GM19240 (cell line): Measurements from ENCODE around the gene WDR45B.

ENCODE experiments used
- DNase-seq: peaks from one replicate; pipeline ENCODE4 v3.0.0; 2011; ENCODE audit warnings: low spot score; ENCODE audit not compliant: insufficient read length

Gene WDR45B

DNA sequence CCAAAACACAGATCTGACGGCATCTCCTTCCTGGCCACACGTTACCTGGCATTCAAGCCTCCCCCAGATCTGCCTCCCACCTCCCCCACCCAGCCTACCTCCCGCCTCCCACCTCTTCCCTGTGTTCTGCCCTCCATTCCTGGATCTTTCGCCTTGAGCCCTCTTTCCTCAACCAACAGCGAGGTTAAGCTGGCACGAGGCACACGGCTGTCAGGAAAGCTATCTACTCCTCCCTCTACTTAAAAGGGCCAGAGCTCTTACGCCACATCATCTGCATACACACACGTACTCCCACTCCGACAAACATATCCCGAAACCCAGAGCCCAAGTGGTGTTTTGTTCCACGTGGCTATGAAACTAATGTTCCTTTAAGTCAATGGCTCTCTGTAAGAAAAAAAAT lies 18.0 kb downstream of the WDR45B start:
- DNase-seq, result no peak

- no peak for DNase-seq
Measured at GRCh38 chr17:82629748-82630147, 18.5 kb downstream of the WDR45B start.

DNA sequence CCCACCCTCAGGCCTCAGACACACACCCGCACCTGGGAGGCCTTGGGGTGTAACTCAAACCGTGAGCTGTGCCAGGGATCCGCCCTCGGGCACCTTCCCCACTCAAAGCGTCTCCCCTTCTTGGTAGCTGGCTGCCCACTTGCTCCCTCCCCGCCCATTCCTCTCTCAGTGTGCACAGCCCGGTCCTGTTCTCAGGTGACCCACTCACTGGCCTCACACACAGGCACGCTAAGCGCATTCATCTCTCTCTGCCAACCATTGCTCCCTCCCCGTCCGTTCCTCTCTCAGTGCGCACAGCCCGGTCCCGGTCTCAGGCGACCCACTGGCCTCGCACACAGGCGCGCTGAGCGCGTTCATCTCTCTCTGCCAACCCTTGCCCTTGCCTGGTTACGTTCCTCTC lies 20.8 kb downstream of the WDR45B start:
- no peak for DNase-seq

GRCh38 chr17:82623707-82624106 lies 24.5 kb downstream of the WDR45B start:
- DNase-seq, result no peak

- DNase-seq, result no peak
Measured at GRCh38 chr17:82619641-82620040, 28.6 kb downstream of the WDR45B start.

DNA sequence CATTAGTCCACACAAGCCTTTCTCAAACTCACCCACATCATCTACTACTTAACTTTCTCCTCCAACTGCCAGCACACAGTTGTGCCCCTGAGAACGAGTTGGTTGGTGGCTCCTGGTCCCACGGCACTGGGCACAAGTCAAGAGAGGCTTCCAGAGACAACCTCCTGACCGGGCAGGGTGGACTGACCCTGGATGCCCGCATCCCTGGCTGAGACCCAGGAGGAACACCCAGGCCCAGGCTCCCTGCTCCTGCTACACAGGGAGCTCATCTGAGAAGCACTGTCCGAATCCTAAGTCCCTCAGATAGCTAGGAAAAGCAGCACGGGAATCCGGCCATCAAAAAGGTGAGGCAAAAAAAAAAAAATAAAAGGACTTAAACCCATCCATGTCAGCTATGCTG lies 29.0 kb downstream of the WDR45B start:
- no peak for DNase-seq

- DNase-seq, result no peak
Measured at GRCh38 chr17:82616021-82616711, 32.1 kb downstream of the WDR45B start.

- no peak for DNase-seq
Measured at GRCh38 chr17:82615084-82616020, 32.9 kb downstream of the WDR45B start.

DNA sequence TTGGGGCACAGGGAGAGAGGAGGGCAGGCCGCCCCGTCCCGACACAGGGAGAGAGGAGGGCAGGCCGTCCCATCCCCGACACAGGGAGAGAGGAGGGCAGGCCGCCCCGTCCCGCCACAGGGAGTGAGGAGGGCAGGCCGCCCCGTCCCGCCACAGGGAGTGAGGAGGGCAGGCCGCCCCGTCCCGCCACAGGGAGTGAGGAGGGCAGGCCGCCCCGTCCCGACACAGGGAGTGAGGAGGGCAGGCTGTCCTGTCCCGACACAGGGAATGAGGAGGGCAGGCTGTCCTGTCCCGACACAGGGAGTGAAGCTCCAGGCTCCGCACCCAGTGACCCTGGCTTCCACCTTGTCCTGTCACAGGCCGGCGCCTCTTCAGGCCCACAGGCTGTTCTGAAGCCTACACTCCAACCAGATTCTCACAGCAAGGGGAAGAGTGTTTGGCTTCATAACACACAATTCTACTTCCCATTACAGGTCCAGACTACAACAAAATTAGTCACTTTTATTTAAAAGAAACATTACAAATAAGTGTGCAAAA lies 34.1 kb downstream of the WDR45B start:
- DNase-seq, result no peak

GRCh38 chr17:82613283-82614094 lies 34.8 kb downstream of the WDR45B start:
- no peak for DNase-seq

GRCh38 chr17:82611140-82612058 lies 36.8 kb downstream of the WDR45B start:
- DNase-seq, result no peak

DNA sequence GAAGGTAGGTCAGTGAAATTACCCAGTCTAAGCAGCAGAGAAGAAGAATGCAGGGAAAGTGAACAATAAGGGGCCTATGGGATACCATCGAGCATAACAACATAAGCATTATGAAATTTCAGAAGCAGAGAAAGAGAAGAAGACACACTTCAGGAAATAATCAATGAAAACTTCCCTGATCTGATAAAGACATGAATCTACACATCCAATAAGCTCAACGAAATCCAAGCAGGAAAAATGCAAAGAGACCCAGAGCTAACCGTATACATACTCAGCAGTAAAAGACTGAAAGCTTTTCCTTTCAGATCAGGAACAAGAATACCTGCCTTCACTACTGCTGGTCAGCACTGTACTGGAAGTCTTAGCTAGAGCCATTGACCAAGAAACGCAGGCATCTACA lies 38.6 kb downstream of the WDR45B start:
- DNase-seq, result no peak

DNA sequence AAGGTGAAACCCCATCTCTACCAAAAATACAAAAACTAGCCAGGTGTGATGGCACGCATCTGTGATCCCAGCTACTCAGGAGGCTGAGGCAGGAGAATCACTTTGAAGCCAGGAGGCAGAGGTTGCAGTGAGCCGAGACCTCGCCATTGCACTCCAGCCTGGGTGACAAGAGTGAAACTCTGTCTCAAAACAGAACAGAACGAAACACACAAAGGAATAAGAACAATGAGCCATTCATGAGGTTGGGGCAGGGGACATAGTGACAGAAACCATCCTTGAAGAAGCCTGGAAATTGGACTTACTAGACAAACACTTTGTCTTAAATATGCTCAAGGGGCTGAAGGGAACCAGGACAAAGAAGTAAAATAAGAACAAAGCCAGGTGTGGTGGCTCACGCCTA lies 39.4 kb downstream of the WDR45B start:
- no peak for DNase-seq

GRCh38 chr17:82605939-82606600 lies 42.2 kb downstream of the WDR45B start:
- no peak for DNase-seq

DNA sequence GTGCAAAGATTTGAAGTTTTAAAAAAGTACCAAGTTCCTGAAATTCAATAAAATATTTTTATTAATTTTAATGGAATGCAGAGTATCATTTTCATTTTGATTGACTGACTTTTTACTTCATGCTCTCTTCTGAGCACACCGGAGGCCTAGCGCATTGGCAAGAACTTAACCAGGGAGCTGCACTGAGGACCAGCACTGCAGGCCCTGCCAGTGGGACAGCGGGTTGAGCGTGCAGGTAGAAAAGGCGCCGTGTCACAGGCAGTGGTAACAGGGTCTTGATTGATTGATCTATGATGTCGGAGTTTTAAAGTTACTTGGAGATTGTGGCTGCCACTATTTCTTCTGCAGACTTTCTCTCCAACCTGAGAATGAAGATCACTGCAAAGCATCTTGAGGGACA lies 43.7 kb downstream of the WDR45B start:
- no peak for DNase-seq

DNA sequence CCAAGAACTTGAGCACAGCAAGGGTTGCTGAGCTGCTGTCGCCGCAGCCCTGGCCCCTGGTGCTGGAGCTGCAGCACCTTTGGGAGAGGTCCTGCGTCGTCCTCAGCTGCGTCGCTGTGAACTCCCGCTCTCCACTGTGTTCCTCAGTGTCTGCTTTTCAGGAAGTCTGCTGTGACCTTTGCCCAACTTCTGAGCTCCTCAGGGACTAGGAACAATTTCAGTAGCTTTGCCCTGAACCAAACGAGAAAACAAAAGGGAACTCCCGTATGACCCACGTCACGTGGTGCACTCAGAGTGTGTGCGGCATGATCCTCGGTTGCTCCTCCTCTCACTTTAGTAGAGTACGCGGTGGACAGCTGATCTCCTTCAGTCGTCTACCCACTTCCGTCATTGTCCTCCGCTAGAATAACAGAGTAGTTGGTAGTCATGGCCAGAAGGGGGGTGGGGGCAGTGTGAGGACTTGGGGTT lies 44.2 kb downstream of the WDR45B start:
- no peak for DNase-seq

GRCh38 chr17:82602986-82603710 lies 45.1 kb downstream of the WDR45B start:
- no peak for DNase-seq

DNA sequence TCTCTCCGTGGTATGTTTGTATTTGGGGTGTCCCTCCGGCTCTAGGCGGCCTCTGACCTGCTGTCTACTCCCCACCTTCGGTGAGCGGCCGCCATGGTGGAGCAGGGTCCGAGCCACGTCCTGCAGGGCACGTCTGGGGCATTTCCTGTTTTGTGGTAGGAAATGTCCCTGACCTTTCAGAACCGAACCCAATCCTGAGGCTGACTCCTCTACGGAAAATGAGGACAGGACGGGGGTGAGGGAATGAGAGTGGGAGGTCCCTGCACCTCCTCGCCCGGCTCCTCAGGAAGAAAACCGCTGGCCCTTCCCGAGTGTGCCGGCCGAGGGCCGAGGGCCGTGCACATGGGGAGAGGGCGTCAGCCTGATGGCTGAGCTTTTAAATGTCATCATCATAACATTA lies 45.8 kb downstream of the WDR45B start:
- DNase-seq, result no peak

DNA sequence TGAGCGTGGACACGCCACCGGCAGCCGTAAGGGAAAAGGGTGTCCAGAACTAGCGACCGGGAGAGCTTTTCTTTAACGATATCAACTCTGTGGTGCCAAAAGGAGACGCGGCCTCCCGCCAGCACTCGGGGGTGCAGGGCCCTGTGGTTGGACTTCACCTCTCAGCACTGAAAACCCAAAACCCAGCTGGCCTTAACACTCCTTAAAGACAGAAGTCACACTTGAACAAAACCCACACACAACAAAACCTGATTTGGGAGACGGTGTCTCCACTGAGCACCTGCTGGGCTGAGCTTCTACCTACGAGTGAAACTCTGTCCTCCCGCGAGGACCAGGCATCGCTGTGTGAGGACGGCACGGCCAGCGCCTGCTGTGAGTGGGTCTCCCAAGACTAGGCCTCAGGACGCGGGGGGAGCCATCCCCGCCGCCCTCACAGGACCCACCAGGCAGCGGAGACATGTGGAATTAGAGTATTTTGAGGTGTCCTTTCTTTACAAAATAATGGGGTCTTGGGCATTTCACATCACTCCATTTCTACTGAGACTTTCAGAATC lies 46.7 kb downstream of the WDR45B start:
- DNase-seq, result no peak
